GM12875 (cell line): ENCODE results near the gene FGFR3.

Experiments used
- H3K4me3 ChIP-seq: one replicate; pipeline ENCODE4 v1.5.1; 2011; ENCODE audit warnings: low read depth, low read length, control low read depth
- TF ChIP-seq, protein P1 (sequence below): IDR thresholded peaks from 2 replicates; pipeline ENCODE4 v1.5.1; 2011; ENCODE audit warnings: low read depth, mild to moderate bottlenecking, control low read depth, inconsistent platforms, low read length, moderate library complexity, borderline replicate concordance; ENCODE audit not compliant: insufficient read depth

Gene FGFR3

DNA sequence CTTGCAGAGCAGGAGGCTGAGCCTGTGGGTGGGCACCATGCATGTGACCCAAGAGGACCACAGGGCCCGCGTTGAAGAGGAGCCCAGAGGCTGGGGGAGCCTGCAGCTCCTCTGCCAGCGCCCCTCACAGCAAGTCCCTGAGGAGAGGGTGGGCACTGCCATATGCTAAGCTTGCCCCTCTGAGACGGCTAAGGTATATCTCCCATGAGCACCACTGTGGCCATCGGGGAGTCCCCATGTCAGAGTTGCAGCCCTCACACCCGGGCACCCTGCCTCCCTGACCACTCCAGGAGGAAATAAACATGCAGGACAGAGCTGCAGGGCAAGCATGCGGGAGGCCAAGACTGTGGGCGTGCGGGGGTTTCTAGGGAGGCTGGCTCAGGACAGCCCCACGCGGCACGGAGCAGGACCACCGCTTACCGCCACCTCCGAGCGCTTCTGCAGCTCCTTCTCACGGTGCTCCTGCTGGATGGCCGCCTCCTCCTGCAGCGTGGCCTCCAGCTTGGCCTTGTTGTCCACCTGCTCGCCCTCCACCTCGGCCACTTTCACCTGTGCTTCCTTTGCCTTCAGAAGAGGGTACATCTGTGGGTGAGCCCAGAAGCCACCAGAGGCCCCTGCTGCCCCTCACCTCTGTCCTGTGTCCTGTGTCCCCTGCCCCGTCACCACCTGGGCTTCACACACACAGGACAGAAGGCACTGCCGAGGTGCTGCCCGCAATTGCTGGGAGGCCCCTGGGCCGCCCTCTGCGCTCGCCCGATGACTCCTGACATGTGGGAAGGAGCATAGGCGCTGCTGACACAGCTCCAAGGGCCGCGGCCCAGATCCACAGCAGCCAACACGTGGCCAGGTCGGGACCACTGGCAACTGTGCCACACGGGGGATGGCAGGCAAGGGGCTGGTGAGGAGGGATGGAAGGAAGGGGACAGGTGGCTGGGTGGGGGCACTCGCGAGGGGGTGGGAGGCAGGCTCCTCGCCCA lies 29.8 kb downstream of the FGFR3 start:
- H3K4me3 ChIP-seq, result no peak overlapping the region
- TF ChIP-seq, protein P1, sequence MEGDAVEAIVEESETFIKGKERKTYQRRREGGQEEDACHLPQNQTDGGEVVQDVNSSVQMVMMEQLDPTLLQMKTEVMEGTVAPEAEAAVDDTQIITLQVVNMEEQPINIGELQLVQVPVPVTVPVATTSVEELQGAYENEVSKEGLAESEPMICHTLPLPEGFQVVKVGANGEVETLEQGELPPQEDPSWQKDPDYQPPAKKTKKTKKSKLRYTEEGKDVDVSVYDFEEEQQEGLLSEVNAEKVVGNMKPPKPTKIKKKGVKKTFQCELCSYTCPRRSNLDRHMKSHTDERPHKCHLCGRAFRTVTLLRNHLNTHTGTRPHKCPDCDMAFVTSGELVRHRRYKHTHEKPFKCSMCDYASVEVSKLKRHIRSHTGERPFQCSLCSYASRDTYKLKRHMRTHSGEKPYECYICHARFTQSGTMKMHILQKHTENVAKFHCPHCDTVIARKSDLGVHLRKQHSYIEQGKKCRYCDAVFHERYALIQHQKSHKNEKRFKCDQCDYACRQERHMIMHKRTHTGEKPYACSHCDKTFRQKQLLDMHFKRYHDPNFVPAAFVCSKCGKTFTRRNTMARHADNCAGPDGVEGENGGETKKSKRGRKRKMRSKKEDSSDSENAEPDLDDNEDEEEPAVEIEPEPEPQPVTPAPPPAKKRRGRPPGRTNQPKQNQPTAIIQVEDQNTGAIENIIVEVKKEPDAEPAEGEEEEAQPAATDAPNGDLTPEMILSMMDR, result no peak

DNA sequence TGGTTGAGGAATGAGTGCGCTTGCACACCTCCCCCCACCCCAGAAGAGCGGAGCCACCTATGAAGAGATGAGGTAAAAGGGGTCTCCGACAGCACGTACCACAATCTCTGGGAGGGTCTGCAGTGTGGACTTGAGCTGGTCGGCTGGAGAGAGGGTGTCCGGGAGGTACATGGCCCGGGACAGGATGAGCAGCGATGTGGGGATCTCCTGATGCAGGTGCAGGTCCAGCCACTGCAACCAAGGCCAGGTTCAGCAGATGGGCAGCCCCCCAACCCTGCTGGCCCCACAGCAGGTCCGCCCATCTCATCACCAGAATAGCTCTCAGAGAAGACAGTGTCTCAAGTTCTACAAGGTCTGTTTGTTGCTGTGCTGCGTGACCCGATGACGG lies 30.4 kb downstream of the FGFR3 start:
- H3K4me3 ChIP-seq, result no peak overlapping the region
- TF ChIP-seq, protein P1, result no peak

DNA sequence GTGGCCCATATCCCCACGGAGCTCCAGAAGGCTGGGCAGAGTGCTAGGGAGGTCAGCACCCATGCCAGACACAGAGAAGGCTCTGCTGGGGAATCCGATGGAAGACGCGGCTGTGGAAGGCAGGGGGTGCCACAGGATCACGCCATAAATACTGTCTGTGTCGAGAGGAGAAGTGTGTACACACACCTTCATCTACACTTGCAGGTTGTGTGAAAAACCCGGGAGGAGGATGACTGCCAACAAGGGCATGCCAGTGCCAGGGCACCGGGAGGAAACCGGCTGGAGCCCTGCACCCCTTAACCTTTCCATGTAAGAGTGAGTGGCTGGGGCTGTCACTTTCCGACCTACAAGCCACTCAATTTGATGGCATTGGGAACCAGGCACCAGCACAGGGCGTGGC lies 31.7 kb downstream of the FGFR3 start:
- TF ChIP-seq, protein P1, result no peak
- H3K4me3 ChIP-seq, result no peak overlapping the region

DNA sequence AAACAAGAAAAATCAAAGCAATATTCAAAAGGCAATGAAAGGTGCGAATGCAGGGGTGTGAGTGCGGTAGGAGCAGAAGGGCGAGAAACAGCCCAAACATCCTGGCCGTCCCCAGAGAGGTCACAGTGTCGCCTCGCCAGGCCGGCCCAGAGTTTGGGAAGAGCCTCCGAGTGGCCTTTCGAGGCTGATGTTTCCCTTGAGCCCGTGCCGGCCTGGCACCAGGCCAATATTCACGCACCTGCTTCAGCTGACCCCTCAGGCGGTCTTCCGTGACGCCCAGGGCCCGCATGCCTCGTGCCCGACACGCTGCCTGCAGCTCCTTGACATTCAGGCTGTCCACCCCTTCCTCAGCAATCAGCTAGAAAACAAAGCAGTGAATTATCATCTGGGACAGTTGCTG lies 32.2 kb downstream of the FGFR3 start:
- H3K4me3 ChIP-seq, result no peak overlapping the region
- TF ChIP-seq, protein P1, result no peak

DNA sequence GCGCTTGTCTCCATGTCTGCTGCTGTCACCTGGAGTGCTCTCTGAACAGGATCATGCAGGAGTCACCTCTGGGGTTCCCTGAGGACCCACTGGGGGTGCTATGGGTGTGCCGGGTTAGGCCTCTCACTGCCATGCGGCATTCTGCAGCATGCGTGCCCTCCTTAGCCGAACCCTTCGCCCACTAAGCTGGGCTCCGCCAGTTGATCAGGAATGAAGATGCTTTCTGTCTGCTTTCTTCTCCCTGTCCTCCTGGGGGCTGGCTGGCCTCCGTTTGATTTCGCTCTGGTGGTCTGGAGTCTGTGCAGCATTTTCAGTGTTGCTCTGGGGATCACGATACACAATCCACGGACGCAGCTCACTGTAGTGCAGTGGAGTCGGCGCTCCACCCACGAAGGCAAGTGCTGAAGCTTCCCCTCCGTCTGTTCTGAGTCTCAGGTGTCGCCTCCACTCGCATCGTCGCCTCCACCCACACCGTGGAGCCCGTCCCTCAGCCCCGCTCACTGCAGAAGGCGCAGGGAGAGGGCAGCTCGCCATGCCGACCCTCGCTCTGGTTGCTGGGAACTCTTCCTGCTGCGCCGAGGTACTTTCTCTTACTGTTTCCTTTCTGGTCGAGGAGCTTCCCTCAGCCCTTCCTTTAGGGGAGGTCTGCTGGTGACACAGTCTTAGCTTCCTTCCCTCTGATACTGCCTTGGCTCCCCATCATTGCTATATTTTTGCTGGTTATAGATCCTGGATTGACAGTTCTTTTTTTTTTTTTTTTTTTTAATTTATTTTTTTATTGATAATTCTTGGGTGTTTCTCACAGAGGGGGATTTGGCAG lies 33.6 kb downstream of the FGFR3 start:
- TF ChIP-seq, protein P1, result no peak
- H3K4me3 ChIP-seq, result no peak overlapping the region

DNA sequence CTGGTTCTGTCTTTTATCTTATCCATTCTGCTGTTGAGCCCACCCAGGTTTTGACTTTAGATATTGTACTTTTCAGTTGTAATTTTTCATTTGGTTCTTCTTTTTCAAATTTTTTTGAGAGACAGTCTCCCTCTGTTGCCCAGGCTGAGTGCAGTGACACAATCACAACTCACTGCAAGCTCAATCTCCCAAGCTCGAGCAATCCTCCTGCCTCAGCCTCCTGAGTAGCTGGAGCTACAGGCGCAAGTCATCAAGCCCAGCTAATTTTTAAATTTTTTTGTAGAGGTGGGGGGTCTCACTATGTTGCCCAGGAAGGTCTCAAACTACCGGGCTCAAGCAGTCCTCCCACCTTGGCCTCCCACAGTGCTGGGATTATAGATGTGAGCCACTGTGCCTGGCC lies 37.1 kb downstream of the FGFR3 start:
- no peak overlapping the region for H3K4me3 ChIP-seq
- TF ChIP-seq, protein P1, result no peak

DNA sequence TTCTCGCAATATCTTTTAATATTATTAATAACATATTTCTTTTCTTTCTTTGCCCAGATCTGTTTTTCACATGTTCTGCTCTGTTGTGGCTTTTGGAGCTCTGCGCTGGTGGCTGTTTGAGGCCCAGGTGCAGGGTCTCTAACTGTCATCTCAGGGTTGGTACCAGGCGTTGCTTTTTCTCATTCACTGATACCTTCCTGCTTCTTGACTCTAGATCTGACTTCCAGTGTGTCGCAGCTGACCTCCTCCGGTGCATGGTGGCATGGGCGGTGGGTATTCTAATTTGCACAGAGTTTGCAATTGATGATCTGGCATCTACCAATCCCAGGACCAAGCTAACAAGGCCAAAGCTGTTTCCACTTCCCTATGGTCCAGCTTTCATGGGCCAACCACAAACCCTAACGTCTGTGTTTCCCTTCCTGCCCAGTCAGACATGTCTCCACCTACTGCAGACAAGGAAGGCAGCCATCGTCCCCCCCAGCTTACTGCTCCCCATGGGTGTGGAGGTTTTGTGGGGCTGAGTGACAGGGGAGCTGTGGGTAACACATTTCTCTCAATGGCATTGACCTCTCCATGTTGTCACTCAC lies 37.6 kb downstream of the FGFR3 start:
- no peak overlapping the region for H3K4me3 ChIP-seq
- TF ChIP-seq, protein P1, result no peak
